Activated CD8-positive, alpha-beta T cell treated with anti-CD3 and anti-CD28 coated beads, Interleukin-2, amount 10 ng/mL, durations not matched to agents 7 days and 5 days (primary cell): Measurements from ENCODE around the gene PCDHB16. TPM values are rescaled to one million over a fixed set of nuclear protein-coding genes. Genes with fewer than 3 reads are reported as not detected.
"Not testable (repeated sequence)": the region's sequence is repeated elsewhere in the genome, so short reads cannot be mapped to it uniquely, and the experiment has no call there.

Source experiments
- ATAC-seq: fragments of 150-1000 bp; cut with Tn5 transposase; one replicate; pipeline ENCODE4 v1.10.0; 2021; ENCODE audit warnings: moderate library complexity
- CTCF ChIA-PET: fragments of 350-600 bp; sonication (Branson Sonifier 250); formaldehyde crosslinking; loops from one replicate; lab custom pipeline; 2021; ENCODE audit warnings: antibody characterized with exemption; lab: Charles Lee
- POLR2A ChIA-PET: fragments of 350-600 bp; sonication (Branson Sonifier 250); formaldehyde crosslinking; loops from one replicate; lab custom pipeline; 2021; ENCODE audit warnings: antibody characterized with exemption; lab: Charles Lee
- DNase-seq: peaks from one replicate; pipeline ENCODE4 v3.0.0-alpha.2; 2020
- H3K27ac Mint-ChIP-seq: one replicate; pipeline ENCODE4 v1.8.0; 2021; ENCODE audit warnings: mild to moderate bottlenecking, mixed read lengths
- H3K27me3 Mint-ChIP-seq: one replicate; pipeline ENCODE4 v1.8.0; 2021; ENCODE audit warnings: low read depth, mixed read lengths
- H3K36me3 Mint-ChIP-seq: one replicate; pipeline ENCODE4 v1.8.0; 2021; ENCODE audit warnings: low read depth, mixed read lengths
- H3K4me1 Mint-ChIP-seq: one replicate; pipeline ENCODE4 v1.8.0; 2021; ENCODE audit warnings: low read depth, mixed read lengths
- H3K4me3 Mint-ChIP-seq: one replicate; pipeline ENCODE4 v1.8.0; 2021; ENCODE audit warnings: mild to moderate bottlenecking, mixed read lengths
- H3K9me3 Mint-ChIP-seq: one replicate; pipeline ENCODE4 v1.8.0; 2022; ENCODE audit warnings: mixed read lengths; ENCODE audit not compliant: insufficient read depth
- total RNA-seq, 2 experiments: library from RNA; stranded (reverse); gene quantifications; one replicate each; pipeline ENCODE4 v1.2.3, GENCODE V29; 2021

The PCDHB16 gene
- total RNA-seq, 2 experiments from 2014 or later = not detected

GRCh38 chr5:141157901-141158300 lies 24.3 kb upstream of the PCDHB16 start:
- CTCF ChIA-PET, H3K36me3 Mint-ChIP-seq, ATAC-seq, POLR2A ChIA-PET, H3K4me1 Mint-ChIP-seq, H3K27ac Mint-ChIP-seq, H3K4me3 Mint-ChIP-seq, H3K27me3 Mint-ChIP-seq, DNase-seq: not testable (repeated sequence)
- H3K9me3 Mint-ChIP-seq = peaks cover 29% of the 10 kb centered on the region

GRCh38 chr5:141172381-141173204 lies 9.6 kb upstream of the PCDHB16 start, which contains the start of gene PCDHB7:
PCDHB7 (plus strand) TSS chr5:141172644; CDS start chr5:141172836, 192 bp downstream.
- DNase-seq (peak; percentile 33), ATAC-seq (no peak)
- Mint-ChIP-seq H3K27me3 (peaks cover 3% of the 10 kb centered on the region), H3K36me3 (no peaks in the 10 kb centered on the region), H3K4me3 (no peak within 1 kb of the TSS), H3K9me3 (peaks cover 19% of the 10 kb centered on the region), H3K27ac (no peak within 1 kb of the TSS), H3K4me1 (no peaks in the 10 kb centered on the region)
- POLR2A ChIA-PET = no interaction called here
- CTCF ChIA-PET = no interaction called here

GRCh38 chr5:141174291-141175104 lies 7.7 kb upstream of the PCDHB16 start:
- H3K4me3 Mint-ChIP-seq, H3K36me3 Mint-ChIP-seq, H3K4me1 Mint-ChIP-seq, H3K9me3 Mint-ChIP-seq, H3K27ac Mint-ChIP-seq, POLR2A ChIA-PET, ATAC-seq, DNase-seq, CTCF ChIA-PET, H3K27me3 Mint-ChIP-seq: not testable (repeated sequence)

GRCh38 chr5:141175933-141176332 lies 6.3 kb upstream of the PCDHB16 start:
- ATAC-seq = no peak
- no peak overlapping the region for H3K4me3 Mint-ChIP-seq

GRCh38 chr5:141177577-141178191 lies 4.5 kb upstream of the PCDHB16 start, which contains the start of gene PCDHB8:
PCDHB8 (plus strand) TSS chr5:141177790; CDS start chr5:141178035, 245 bp downstream.
- DNase-seq, H3K4me1 Mint-ChIP-seq, H3K4me3 Mint-ChIP-seq, ATAC-seq, POLR2A ChIA-PET, CTCF ChIA-PET, H3K36me3 Mint-ChIP-seq, H3K27me3 Mint-ChIP-seq, H3K27ac Mint-ChIP-seq: not testable (repeated sequence)
- peaks cover 21% of the 10 kb centered on the region for H3K9me3 Mint-ChIP-seq

More at GRCh38 chr5:141175933-141176332, 6.3 kb upstream of the PCDHB16 start:
- no peaks in the 10 kb centered on the region for H3K36me3 Mint-ChIP-seq
- peaks cover 12% of the 10 kb centered on the region for H3K9me3 Mint-ChIP-seq
- CTCF ChIA-PET = no interaction called here
- no peaks in the 10 kb centered on the region for H3K4me1 Mint-ChIP-seq
- H3K27me3 Mint-ChIP-seq = peaks cover 1% of the 10 kb centered on the region
- no peak for DNase-seq
- H3K27ac Mint-ChIP-seq = no peak overlapping the region
- POLR2A ChIA-PET = no interaction called here

GRCh38 chr5:141179371-141179770 lies 2.8 kb upstream of the PCDHB16 start:
- H3K27ac Mint-ChIP-seq, H3K4me1 Mint-ChIP-seq, CTCF ChIA-PET, H3K27me3 Mint-ChIP-seq, DNase-seq, ATAC-seq, H3K36me3 Mint-ChIP-seq, H3K4me3 Mint-ChIP-seq, POLR2A ChIA-PET: not testable (repeated sequence)
- H3K9me3 Mint-ChIP-seq = peaks cover 16% of the 10 kb centered on the region

- H3K36me3 Mint-ChIP-seq, H3K27me3 Mint-ChIP-seq, DNase-seq, CTCF ChIA-PET, H3K4me1 Mint-ChIP-seq, POLR2A ChIA-PET, H3K4me3 Mint-ChIP-seq, ATAC-seq, H3K27ac Mint-ChIP-seq: not testable (repeated sequence)
- peaks cover 20% of the 10 kb centered on the region for H3K9me3 Mint-ChIP-seq
Measured at GRCh38 chr5:141179876-141180275, 2.3 kb upstream of the PCDHB16 start.

- Mint-ChIP-seq H3K4me1 (no peaks in the 10 kb centered on the region), H3K27me3 (peaks cover 1% of the 10 kb centered on the region), H3K27ac (no peak overlapping the region), H3K36me3 (peaks cover 7% of the 10 kb centered on the region), H3K4me3 (no peak overlapping the region), H3K9me3 (peaks cover 24% of the 10 kb centered on the region)
- DNase-seq = no peak
- no peak for ATAC-seq
- ChIA-PET POLR2A (no interaction called here), CTCF (no interaction called here)
Measured at GRCh38 chr5:141180313-141180712, 1.9 kb upstream of the PCDHB16 start.

GRCh38 chr5:141184117-141184855 lies 2.1 kb downstream of the PCDHB16 start:
- H3K27ac Mint-ChIP-seq, H3K27me3 Mint-ChIP-seq, DNase-seq, H3K4me3 Mint-ChIP-seq, H3K4me1 Mint-ChIP-seq, CTCF ChIA-PET, POLR2A ChIA-PET, H3K36me3 Mint-ChIP-seq, ATAC-seq: not testable (repeated sequence)
- peaks cover 39% of the 10 kb centered on the region for H3K9me3 Mint-ChIP-seq

GRCh38 chr5:141186897-141187512 lies 4.8 kb downstream of the PCDHB16 start, which contains the start of gene PCDHB9:
PCDHB9 (plus strand) TSS chr5:141187161; CDS start chr5:141187319, 158 bp downstream.
- H3K36me3 Mint-ChIP-seq = peaks cover 9% of the 10 kb centered on the region
- CTCF ChIA-PET = interaction anchor here (0.8 to 1.5 kb wide), 8 partner anchors 9 to 377 kb away, joined by 3 to 5 read pairs (median 4); partner anchors contain the start of genes PCDHB14 and PCDHGA1
- H3K27me3 Mint-ChIP-seq = peaks cover 4% of the 10 kb centered on the region
- no peak within 1 kb of the TSS for H3K27ac Mint-ChIP-seq
- H3K9me3 Mint-ChIP-seq = peaks cover 32% of the 10 kb centered on the region
- POLR2A ChIA-PET = no interaction called here
- no peak for ATAC-seq
- DNase-seq = peak; percentile 34
- H3K4me3 Mint-ChIP-seq = no peak within 1 kb of the TSS
- H3K4me1 Mint-ChIP-seq = no peaks in the 10 kb centered on the region

- POLR2A ChIA-PET = not testable (repeated sequence)
- peaks cover 36% of the 10 kb centered on the region for H3K9me3 Mint-ChIP-seq
Measured at GRCh38 chr5:141188682-141189081, 6.5 kb downstream of the PCDHB16 start.

More at GRCh38 chr5:141188682-141189081, 6.5 kb downstream of the PCDHB16 start:
- DNase-seq, ATAC-seq, H3K4me1 Mint-ChIP-seq, H3K27me3 Mint-ChIP-seq, CTCF ChIA-PET, H3K36me3 Mint-ChIP-seq, H3K27ac Mint-ChIP-seq, H3K4me3 Mint-ChIP-seq: not testable (repeated sequence)
